Measurements from ENCODE around the gene HIRIP3. TPM values are rescaled to one million over a fixed set of nuclear protein-coding genes. Genes with fewer than 3 reads are reported as not detected.

HIRIP3 gene
- polyA plus RNA-seq, 1 donor (not counting 4 experiments of a cell fraction or from before 2014, with no cell fraction given), result 4.1 TPM

GRCh38 chr16:30004811-30005242 is 9.4 kb upstream of the HIRIP3 start:
- TF ChIP-seq EZH2 (IDR thresholded peaks at IDR 0.05; ENCODE audit: low read length) (no peak), CTCF (optimal IDR thresholded peaks at IDR 0.05 in 1 of 3, IDR thresholded peaks at IDR 0.05 in 1 of 3, conservative IDR thresholded peaks at IDR 0.05 in 1 of 3; ENCODE audit: extremely low read depth in 1 of 3, insufficient read depth in 2 of 3, low read length in 3 of 3) (no peak)
- Histone ChIP-seq H3K9me1 (ENCODE audit: control insufficient read depth, extremely low read depth, insufficient read depth, low read length) (no peaks in the 10 kb centered on the region), H3K27me3 (ENCODE audit: control insufficient read depth, extremely low read depth, insufficient read depth, low read length) (peaks cover 4% of the 10 kb centered on the region), H4K20me1 (ENCODE audit: control insufficient read depth, extremely low read depth, insufficient read depth, low read length) (no peaks in the 10 kb centered on the region), H3K27ac (ENCODE audit: control insufficient read depth, insufficient read depth, low read length) (no peak overlapping the region), H3K4me3 (ENCODE audit: control insufficient read depth in 2 of 3, extremely low read depth in 1 of 3, insufficient read depth in 2 of 3, low read depth in 1 of 3, low read length in 3 of 3) (no peak overlapping the region), H3K36me3 (ENCODE audit: control insufficient read depth in 2 of 2, extremely low read depth in 1 of 2, insufficient read depth in 2 of 2, low read length in 2 of 2) (peaks cover 15 to 17% of the 10 kb centered on the region in 2 experiments), H3K9ac (ENCODE audit: control insufficient read depth, extremely low read depth, insufficient read depth, low read length) (no peak overlapping the region), H2AFZ (ENCODE audit: control insufficient read depth, low read length) (no peak overlapping the region), H3K4me2 (ENCODE audit: control insufficient read depth, extremely low read depth, insufficient read depth, low read depth, low read length) (no peak overlapping the region), H3K4me1 (ENCODE audit: control insufficient read depth, extremely low read depth, insufficient read depth, low read length) (no peaks in the 10 kb centered on the region), H3K79me2 (ENCODE audit: control insufficient read depth, insufficient read depth, low read length) (no peaks in the 10 kb centered on the region), H3K9me3 (ENCODE audit: control insufficient read depth, low read depth, low read length) (no peaks in the 10 kb centered on the region)
- dilution Hi-C loops (cut with MboI; ENCODE audit: extremely low pct_ligation_motif_present, low sequenced_read_pairs), result no loop called here
- no peak for FAIRE-seq
- DNase-seq (ENCODE audit: low read depth, low spot score), result no peak

- H2AFZ ChIP-seq (ENCODE audit: control insufficient read depth, low read length), result no peak overlapping the region
- no peak for TF ChIP-seq CTCF (optimal IDR thresholded peaks at IDR 0.05 in 1 of 3, IDR thresholded peaks at IDR 0.05 in 1 of 3, conservative IDR thresholded peaks at IDR 0.05 in 1 of 3; ENCODE audit: extremely low read depth in 1 of 3, insufficient read depth in 2 of 3, low read length in 3 of 3)
- TF ChIP-seq EZH2 (IDR thresholded peaks at IDR 0.05; ENCODE audit: low read length), result no peak
- no peak overlapping the region for H3K27ac ChIP-seq (ENCODE audit: control insufficient read depth, insufficient read depth, low read length)
- no peak overlapping the region for H3K4me3 ChIP-seq (ENCODE audit: control insufficient read depth in 2 of 3, extremely low read depth in 1 of 3, insufficient read depth in 2 of 3, low read depth in 1 of 3, low read length in 3 of 3)
- dilution Hi-C loops (cut with MboI; ENCODE audit: extremely low pct_ligation_motif_present, low sequenced_read_pairs), result no loop called here
- H3K9me3 ChIP-seq (ENCODE audit: control insufficient read depth, low read depth, low read length), result no peaks in the 10 kb centered on the region
- H3K9me1 ChIP-seq (ENCODE audit: control insufficient read depth, extremely low read depth, insufficient read depth, low read length), result no peaks in the 10 kb centered on the region
- H3K36me3 ChIP-seq (ENCODE audit: control insufficient read depth in 2 of 2, extremely low read depth in 1 of 2, insufficient read depth in 2 of 2, low read length in 2 of 2), result peaks cover 19 to 20% of the 10 kb centered on the region in 2 experiments
- H3K4me1 ChIP-seq (ENCODE audit: control insufficient read depth, extremely low read depth, insufficient read depth, low read length), result no peaks in the 10 kb centered on the region
- no peak for FAIRE-seq
- H3K4me2 ChIP-seq (ENCODE audit: control insufficient read depth, extremely low read depth, insufficient read depth, low read depth, low read length), result no peak overlapping the region
- no peak for DNase-seq (ENCODE audit: low read depth, low spot score)
- no peaks in the 10 kb centered on the region for H4K20me1 ChIP-seq (ENCODE audit: control insufficient read depth, extremely low read depth, insufficient read depth, low read length)
- H3K27me3 ChIP-seq (ENCODE audit: control insufficient read depth, extremely low read depth, insufficient read depth, low read length), result peaks cover 2% of the 10 kb centered on the region
- H3K9ac ChIP-seq (ENCODE audit: control insufficient read depth, extremely low read depth, insufficient read depth, low read length), result no peak overlapping the region
- H3K79me2 ChIP-seq (ENCODE audit: control insufficient read depth, insufficient read depth, low read length), result no peaks in the 10 kb centered on the region
These were observed 9.0 kb upstream of the HIRIP3 start for GRCh38 chr16:30004424-30004776.
